Fibroblast of pulmonary artery (primary cell): Measurements from ENCODE around the gene ZNF253.
"Not testable (repeated sequence)": the region's sequence is repeated elsewhere in the genome, so short reads cannot be mapped to it uniquely, and the experiment has no call there.

ENCODE experiments used
- DNase-seq: peaks from one replicate; pipeline ENCODE4 v3.0.0-alpha.2; 2010; ENCODE audit warnings: low read depth
- H3K4me3 ChIP-seq: replicated peaks from 2 replicates; pipeline ENCODE4 v1.5.1; 2011; ENCODE audit warnings: low read depth, mild to moderate bottlenecking, control low read depth, low read length, moderate library complexity
- TF ChIP-seq, protein P1 (sequence below): IDR thresholded peaks from 2 replicates; pipeline ENCODE4 v1.5.1; 2011; ENCODE audit warnings: mild to moderate bottlenecking, control low read depth, low read length, inconsistent platforms; ENCODE audit errors: missing control alignments

Gene ZNF253

DNA sequence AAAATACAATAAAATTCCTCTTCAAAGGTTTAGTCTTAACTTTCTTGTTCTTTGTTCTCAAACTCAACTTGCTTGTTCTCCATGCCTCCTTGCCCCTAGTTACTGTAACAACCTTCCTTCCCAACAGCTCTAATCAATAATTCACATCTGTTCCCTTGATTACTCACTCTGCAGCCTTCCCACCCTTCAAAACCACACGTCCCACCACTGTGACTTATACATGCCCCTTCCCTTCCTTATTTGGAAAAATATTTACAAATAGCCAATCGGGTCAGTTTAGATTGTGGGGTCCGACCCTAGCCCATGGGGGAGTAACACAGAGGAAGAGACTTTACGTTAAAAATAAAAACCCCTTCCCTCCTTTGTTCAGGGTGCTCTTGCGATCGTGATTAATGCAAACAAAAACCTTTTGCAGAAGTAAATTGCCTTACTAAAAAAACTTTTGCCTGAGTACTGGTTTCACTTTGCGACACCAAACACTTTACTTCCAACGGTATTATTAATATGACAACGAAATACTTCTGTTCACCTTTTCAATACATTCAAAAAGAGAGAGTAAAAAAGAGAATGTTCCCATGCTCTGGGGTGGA lies 34.6 kb downstream of the ZNF253 start:
- peak overlapping the region; percentile 80 for H3K4me3 ChIP-seq
- peak; percentile 71 for DNase-seq
- TF ChIP-seq, protein P1, sequence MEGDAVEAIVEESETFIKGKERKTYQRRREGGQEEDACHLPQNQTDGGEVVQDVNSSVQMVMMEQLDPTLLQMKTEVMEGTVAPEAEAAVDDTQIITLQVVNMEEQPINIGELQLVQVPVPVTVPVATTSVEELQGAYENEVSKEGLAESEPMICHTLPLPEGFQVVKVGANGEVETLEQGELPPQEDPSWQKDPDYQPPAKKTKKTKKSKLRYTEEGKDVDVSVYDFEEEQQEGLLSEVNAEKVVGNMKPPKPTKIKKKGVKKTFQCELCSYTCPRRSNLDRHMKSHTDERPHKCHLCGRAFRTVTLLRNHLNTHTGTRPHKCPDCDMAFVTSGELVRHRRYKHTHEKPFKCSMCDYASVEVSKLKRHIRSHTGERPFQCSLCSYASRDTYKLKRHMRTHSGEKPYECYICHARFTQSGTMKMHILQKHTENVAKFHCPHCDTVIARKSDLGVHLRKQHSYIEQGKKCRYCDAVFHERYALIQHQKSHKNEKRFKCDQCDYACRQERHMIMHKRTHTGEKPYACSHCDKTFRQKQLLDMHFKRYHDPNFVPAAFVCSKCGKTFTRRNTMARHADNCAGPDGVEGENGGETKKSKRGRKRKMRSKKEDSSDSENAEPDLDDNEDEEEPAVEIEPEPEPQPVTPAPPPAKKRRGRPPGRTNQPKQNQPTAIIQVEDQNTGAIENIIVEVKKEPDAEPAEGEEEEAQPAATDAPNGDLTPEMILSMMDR = no peak

DNA sequence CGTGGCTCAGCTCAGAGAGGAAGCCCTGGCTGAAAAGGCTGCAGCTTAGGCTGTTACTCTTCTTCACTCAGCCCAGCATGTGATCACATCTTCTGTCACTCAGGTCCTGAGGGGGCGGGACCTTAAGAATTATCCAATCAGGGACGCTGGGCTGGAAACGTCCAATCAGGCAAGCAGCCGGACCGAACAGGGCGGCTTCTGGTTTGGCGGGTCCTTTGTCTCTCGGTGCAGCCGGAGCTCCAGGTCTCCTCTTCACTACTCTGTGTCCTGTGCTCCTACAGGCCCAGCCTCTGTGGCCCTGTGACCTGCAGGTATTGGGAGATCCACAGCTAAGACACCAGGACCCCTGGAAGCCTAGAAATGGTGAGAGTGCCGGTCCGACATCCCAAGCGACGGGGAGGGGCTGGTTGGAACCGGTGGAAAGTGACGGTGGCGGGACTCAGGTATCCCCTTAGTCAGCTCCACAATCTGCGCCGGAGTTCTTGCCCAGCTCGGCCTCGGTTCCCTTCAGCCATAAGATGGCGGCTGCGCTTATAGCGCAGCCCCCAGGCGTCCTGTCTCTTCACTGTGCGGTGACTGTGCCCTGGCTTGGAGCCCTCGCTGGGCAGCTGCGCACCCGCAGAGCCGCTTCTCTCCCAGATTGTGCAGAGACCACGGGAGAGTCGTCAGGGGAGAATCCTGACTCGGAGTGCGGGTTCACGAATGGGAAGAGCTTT lies 35.2 kb downstream of the ZNF253 start, which contains the start of gene ZNF93:
ZNF93 (plus strand) TSS at position 218 of the 716 bp plus-strand sequence; CDS start at position 361, 143 bp downstream.
- peak within 1 kb of the TSS; percentile 80 for H3K4me3 ChIP-seq
- TF ChIP-seq, protein P1 = no peak
- DNase-seq = peak; percentile 97

- H3K4me3 ChIP-seq, DNase-seq: not testable (repeated sequence)
Measured at GRCh38 chr19:19907551-19907950, 41.9 kb downstream of the ZNF253 start.

DNA sequence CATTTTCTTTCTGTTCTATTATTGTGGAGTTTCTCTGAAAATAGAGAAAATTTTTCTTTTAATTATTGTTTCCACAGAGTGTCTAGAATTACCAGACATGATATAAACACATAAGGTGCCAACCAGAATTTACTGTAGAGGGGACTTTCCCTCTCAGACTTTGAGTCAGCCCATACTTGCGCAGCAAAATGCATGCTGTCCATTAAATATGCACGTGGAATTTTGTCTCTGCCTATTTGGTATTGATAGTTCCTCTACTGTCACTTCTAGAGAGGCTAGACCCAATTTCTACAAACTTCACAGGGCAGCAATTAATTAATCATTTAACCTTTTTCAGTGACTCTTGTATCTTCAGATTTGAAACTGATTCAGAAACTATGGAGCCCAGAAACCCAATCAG lies 44.0 kb downstream of the ZNF253 start:
- H3K4me3 ChIP-seq = no peak overlapping the region
- TF ChIP-seq, protein P1 = no peak
- no peak for DNase-seq

- DNase-seq = peak; percentile 43
- no peak overlapping the region for H3K4me3 ChIP-seq
- TF ChIP-seq, protein P1 = no peak
Measured at GRCh38 chr19:19911150-19911549, 45.5 kb downstream of the ZNF253 start.

GRCh38 chr19:19914596-19914995 lies 48.9 kb downstream of the ZNF253 start:
- no peak for DNase-seq

GRCh38 chr19:19930417-19930816 lies 64.7 kb downstream of the ZNF253 start:
- TF ChIP-seq, protein P1 = peak; percentile 0
- DNase-seq, H3K4me3 ChIP-seq: not testable (repeated sequence)

More at GRCh38 chr19:19914596-19914995, 48.9 kb downstream of the ZNF253 start:
- TF ChIP-seq, protein P1 = no peak
- no peak overlapping the region for H3K4me3 ChIP-seq

- DNase-seq, H3K4me3 ChIP-seq: not testable (repeated sequence)
Measured at GRCh38 chr19:19933432-19934314, 68.0 kb downstream of the ZNF253 start.
